GM10248 (cell line): Measurements from ENCODE around the gene RACGAP1.
"Not testable (repeated sequence)": the region's sequence is repeated elsewhere in the genome, so short reads cannot be mapped to it uniquely, and the experiment has no call there.

Experiments
- CTCF ChIA-PET: fragments of 300-600 bp; sonication (Branson Sonifier 250); formaldehyde crosslinking; extraction: SDS; loops from one replicate; lab custom pipeline; 2021; ENCODE audit warnings: antibody characterized with exemption; lab: Yijun Ruan, JAX
- POLR2A ChIA-PET: fragments of 350-650 bp; sonication (Branson Sonifier 250); formaldehyde crosslinking; extraction: SDS; loops from one replicate; lab custom pipeline; 2020; ENCODE audit warnings: antibody characterized with exemption; lab: Yijun Ruan, JAX
- DNase-seq: peaks from one replicate; pipeline ENCODE4 v3.0.0; 2012; ENCODE audit errors: extremely low spot score
- TF ChIP-seq, protein P1 (sequence below): IDR thresholded peaks from 2 replicates; pipeline ENCODE4 v1.5.1; 2012; ENCODE audit warnings: mild to moderate bottlenecking, low read depth; ENCODE audit errors: extremely low read depth, missing control alignments, control extremely low read depth

RACGAP1 gene

GRCh38 chr12:50039151-50039835, 14.0 kb upstream of the RACGAP1 start:
- TF ChIP-seq, protein P1, sequence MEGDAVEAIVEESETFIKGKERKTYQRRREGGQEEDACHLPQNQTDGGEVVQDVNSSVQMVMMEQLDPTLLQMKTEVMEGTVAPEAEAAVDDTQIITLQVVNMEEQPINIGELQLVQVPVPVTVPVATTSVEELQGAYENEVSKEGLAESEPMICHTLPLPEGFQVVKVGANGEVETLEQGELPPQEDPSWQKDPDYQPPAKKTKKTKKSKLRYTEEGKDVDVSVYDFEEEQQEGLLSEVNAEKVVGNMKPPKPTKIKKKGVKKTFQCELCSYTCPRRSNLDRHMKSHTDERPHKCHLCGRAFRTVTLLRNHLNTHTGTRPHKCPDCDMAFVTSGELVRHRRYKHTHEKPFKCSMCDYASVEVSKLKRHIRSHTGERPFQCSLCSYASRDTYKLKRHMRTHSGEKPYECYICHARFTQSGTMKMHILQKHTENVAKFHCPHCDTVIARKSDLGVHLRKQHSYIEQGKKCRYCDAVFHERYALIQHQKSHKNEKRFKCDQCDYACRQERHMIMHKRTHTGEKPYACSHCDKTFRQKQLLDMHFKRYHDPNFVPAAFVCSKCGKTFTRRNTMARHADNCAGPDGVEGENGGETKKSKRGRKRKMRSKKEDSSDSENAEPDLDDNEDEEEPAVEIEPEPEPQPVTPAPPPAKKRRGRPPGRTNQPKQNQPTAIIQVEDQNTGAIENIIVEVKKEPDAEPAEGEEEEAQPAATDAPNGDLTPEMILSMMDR = peak; percentile 96
- DNase-seq = peak; percentile 87
- ChIA-PET POLR2A (interaction anchor here (0.6 kb wide), 1 partner anchor 9 kb away, joined by 4 read pairs; no protein-coding TSS in a partner anchor), CTCF (interaction anchor here (0.6 to 14.2 kb wide), 40 partner anchors 9 to 196 kb away, joined by 3 to 125 read pairs (median 6); partner anchors contain the start of genes AQP6, BCDIN3D, CERS5 and RACGAP1)

- ChIA-PET POLR2A (no interaction called here), CTCF (interaction anchor here (0.8 to 14.2 kb wide), 27 partner anchors 8 to 195 kb away, joined by 3 to 125 read pairs (median 9); partner anchors contain the start of genes AQP6, BCDIN3D and RACGAP1)
- TF ChIP-seq, protein P1 = no peak
- DNase-seq = no peak
Measured at GRCh38 chr12:50038336-50038735, 13.0 kb upstream of the RACGAP1 start.

GRCh38 chr12:50032854-50033581, 7.7 kb upstream of the RACGAP1 start:
- DNase-seq = no peak
- POLR2A ChIA-PET = interaction anchor here (0.7 kb wide), 1 partner anchor 205 kb away, joined by 3 read pairs; the partner anchor contains the start of gene NCKAP5L
- TF ChIP-seq, protein P1 = no peak
- CTCF ChIA-PET = interaction anchor here (0.6 to 14.2 kb wide), 5 partner anchors 8 to 65 kb away, joined by 3 to 125 read pairs (median 3); partner anchors contain the start of genes AQP6 and RACGAP1

- TF ChIP-seq, protein P1 = no peak
- POLR2A ChIA-PET = interaction anchor here (0.7 kb wide), 1 partner anchor 204 kb away, joined by 3 read pairs; the partner anchor contains the start of gene NCKAP5L
- DNase-seq = no peak
- CTCF ChIA-PET = interaction anchor here (0.6 to 14.2 kb wide), 4 partner anchors 23 to 65 kb away, joined by 3 to 125 read pairs (median 3); partner anchors contain the start of gene AQP6
Measured at GRCh38 chr12:50032515-50032853, 7.2 kb upstream of the RACGAP1 start.

DNA sequence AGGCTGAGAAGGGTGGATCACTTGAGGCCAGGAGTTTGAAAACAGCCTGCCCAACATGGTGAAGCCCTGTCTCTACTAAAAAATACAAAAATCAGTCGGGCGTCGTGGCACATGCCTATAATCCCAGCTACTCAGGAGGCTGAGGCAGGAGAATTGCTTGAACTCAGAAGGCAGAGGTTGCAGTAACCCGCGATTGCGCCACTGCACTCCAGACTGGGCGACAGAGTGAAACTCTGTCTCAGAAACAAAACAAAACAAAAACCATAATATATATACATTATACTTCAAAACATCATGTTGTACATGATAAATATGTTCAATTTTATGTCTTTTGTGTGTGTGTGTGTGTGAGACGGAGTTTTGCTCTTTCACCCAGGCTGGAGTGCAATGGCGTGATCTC, 5.2 kb upstream of the RACGAP1 start:
- CTCF ChIA-PET = interaction anchor here (1.1 to 3.4 kb wide), 5 partner anchors 9 to 63 kb away, joined by 3 to 23 read pairs (median 7); no protein-coding TSS in a partner anchor
- POLR2A ChIA-PET = interaction anchor here (0.7 kb wide), 1 partner anchor 9 kb away, joined by 4 read pairs; no protein-coding TSS in a partner anchor

DNA sequence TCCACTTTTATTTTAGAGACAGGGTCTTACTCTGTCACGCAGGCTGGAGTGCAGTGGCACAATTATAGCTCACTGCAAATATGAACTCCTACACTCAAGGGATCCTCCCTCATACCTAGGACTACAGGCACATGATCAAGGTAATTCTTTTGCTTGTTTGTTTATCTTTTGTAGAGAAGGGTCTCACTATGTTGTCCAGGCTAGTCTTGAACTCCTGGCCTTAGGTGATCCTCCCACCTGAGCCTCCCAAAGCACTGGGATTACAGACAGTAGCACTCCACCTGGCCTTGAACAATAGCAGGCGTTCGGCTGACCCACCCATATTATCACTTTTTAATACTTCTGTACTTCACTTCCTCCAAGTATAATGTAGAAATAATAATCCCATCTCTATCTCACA, 1.4 kb upstream of the RACGAP1 start:
- no peak for DNase-seq
- TF ChIP-seq, protein P1 = no peak
- CTCF ChIA-PET = interaction anchor here (1.1 to 3.3 kb wide), 4 partner anchors 12 to 85 kb away, joined by 3 to 36 read pairs (median 5); partner anchors contain the start of gene COX14
- POLR2A ChIA-PET = no interaction called here

More for the DNA sequence above, 5.2 kb upstream of the RACGAP1 start:
- DNase-seq = not testable (repeated sequence)
